GM21528 (cell line): Measurements from ENCODE around the gene INAVA.
"Not testable (repeated sequence)": the region's sequence is repeated elsewhere in the genome, so short reads cannot be mapped to it uniquely, and the experiment has no call there.

Experiments used
- ATAC-seq: cut with Tn5 transposase; IDR thresholded peaks from one replicate; pipeline ENCODE4 v1.9.1; 2021; ENCODE audit warnings: mild to moderate bottlenecking, moderate library complexity; ENCODE audit not compliant: unreplicated experiment, low FRiP score

Gene INAVA

DNA sequence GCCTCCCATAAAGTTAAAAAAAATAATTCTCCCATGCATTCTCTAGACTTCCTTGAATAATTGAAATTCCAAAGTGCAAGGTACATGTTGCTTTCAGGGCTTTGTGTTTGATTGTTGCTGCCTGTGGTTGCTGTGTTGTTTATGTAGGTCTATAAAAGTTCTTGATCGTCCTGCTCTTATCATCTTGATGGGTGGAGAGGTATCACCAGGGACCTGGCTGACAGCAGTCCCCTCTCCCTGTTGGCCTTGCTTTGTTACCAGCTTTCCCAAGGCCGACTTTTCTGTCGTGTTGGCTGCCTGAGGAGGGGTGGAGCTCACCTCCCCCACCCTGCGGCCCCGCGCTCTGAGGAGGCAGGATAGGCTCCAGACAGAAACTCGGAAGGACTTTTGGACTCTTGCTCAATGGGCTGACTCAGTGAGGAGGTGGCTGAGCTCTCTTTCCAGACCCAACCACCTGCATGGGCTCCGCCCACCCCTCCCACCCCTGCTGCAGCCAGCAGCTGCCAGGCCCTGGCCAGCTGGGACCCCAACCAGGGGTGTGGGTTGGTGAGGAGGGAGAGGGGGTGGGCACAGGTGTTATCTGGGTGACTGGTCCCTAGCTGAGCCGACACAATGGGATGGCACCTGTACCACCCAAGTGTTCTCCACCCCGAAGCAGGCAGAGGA is 2.0 kb downstream of the INAVA start:
- ATAC-seq, result no peak

DNA sequence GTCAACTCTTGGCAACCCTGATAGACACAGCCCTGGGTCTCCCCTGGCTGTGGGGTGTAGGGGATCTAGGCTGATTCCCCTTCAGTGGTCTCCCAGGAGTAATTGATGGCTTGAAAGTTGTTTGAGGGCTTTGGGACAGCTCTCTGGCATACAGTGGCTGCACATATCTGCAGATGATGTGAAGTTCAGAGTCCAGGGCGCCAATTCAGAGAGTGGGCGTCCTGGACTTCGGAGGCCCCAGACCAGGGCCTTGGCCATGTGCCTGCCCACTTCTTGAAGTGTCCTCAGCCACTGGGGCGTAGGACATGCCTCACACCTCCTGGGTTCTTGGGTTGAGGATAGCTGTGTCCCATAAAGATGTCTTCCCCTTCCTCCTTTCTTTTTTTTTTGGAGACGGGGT is 2.6 kb downstream of the INAVA start:
- ATAC-seq, result no peak

DNA sequence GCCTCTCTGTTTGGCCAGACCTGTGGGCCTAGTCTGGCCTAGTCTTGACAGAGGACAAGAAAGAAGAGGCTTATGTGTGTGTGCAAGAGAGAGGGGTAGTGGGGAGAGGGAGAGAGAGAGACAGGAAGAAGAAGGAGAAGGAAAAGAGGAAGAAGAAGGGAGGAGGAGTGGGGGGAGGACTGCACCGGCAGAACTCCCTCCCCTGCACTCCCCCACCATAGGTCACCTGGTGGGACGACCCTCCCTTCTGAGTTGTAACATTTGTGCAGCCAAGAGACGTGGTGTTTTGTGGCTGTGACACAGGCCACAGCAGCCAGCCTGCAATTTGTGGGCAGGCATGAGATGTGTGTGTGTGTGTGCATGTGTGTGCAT is 4.3 kb downstream of the INAVA start:
- no peak for ATAC-seq

DNA sequence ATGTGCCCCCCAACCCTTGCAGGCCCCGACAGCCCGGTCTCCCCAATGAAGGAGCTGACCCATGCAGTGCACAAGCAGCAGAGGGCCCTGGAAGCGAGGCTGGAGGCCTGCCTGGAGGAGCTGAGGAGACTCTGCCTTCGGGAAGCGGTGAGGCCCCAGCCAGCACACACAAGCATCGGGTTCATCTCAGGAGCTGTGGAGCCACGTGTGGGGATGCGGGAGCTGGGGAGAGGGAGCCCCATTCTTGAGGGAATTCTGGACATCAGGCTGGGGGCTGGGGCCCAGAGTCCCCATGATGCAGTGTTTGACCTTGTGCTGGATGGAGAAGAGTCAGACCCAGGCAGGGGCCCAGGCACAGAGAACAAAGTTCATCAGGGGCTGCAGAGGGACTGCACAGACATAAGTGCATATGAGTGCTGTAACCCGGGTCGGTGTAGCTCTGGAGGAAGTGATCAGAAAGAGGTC is 4.8 kb downstream of the INAVA start:
- no peak for ATAC-seq

DNA sequence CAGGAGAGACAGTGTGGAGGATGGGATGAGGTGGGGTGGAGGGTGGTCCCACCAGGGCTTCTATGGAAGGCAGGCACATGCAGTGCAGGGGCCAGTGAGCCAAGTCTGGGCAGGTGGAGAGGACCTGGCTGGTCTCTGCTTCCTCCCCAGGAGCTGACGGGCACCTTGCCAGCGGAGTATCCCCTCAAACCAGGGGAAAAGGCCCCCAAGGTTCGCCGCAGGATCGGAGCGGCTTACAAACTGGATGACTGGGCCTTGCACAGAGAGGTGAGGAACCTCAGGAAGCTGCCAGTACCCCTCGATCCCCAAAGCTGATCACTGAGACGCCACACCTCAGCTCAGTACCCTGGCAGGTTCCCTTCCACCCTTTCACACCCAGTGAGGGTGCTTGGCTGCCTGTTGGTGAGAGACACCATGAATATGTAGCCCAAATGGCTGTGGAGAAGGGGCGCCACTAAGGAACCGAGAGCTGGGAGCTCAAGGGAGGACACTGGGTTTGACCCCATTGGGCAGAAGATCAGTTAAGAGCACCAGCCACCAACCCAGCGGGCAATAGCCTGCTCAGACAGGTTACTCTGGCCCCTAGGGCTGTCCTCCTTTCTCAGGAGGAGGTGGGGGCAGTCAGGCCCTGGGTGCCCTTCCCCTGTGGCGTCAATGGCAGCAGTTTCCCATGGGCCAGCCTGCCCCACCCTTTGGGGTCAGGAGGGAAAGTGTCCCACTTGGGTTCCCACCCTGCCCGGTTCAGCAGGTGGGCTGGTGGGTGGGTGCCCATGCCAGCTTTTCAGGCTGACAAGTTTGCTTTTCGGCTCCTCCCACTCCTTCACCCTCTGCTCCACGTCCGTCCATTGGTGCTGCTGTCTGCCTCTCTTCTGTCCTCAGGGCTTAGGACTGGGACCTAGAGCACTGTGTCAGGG is 5.5 kb downstream of the INAVA start:
- ATAC-seq, result no peak

DNA sequence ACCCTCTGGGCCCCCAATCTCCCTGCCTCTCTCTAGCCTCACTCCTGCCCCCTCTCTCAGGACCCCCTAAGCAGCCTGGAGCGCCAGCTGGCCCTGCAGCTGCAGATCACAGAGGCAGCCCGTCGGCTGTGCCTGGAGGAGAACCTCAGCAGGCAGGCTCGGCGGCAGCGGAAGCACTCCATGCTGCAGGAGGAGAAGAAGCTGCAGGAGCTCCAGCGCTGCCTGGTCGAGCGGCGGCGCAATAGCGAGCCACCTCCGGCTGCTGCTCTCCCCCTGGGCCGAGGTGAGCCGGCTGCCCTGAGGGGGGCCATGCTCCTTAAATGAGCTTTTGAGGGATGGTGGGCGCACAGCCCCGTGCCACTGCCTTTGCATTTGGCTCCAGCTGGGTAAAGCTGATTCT is 6.2 kb downstream of the INAVA start:
- ATAC-seq, result no peak

DNA sequence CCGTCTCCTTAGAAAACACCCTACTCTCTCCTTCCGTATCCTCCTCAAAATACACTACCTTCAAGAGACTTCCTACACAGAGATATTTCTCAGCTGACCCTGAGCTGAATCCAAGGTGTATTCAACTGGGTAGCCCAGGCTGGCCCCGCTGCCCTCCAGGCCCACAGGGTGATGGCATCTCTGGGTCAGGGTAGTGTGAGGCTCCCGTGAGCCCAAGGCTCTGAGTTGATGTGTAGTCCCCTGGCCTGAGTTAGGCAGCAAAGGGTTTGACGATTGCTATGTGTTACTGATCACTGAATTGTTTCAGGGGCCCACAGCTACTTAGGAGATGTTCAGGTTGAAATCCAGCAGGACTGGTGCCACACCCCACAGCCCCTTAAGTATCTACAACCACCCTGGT is 6.7 kb downstream of the INAVA start:
- ATAC-seq, result no peak

DNA sequence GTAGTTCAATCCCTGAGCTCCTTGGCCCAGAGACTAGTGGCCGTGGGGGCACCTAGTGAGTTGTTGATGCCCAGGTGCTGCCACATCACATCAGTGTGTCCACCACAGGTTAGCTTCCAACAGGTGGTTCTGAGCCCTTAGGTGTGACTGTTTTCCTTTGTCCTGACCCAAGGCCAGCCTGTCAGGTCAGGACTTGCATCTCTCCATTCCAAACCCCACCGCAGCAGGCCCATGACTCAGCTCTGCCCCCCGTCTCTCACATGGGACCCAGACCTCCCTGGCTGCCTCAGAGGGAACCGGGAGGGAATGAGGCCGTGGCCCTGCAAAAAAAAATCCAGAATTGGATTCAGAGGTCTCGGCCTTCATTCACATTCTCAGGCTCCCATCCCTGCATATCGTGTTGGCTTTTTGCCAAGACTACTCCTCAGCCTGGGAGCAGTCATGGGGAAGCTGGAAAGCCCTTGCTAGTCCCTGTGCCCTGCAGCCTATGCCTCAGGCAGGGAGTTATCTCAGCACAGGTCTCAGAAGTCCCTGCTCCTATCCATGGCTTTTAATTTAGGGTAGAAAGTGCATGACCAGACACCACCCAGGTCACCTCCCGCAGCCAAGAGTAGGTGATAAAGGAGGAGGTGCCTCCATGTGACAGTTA is 7.2 kb downstream of the INAVA start:
- ATAC-seq, result no peak

DNA sequence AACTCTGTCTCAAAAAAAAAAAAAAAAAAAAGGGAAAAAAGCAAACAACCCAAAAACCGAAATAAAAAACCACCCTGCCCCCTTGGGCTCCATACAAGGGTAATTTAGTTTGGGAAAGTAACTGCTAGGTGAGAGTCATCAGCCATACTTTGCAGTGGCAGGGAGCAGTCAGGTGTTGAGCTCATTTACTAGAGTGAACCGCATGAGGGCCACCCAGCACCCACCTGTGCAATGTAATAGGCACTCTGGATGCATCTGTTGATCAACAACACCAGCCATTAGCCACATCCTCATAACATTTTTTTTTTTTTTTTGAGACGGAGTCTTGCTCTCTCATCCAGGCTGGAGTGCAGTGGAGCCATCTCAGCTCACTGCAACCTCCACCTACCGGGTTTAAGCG is 9.1 kb downstream of the INAVA start:
- ATAC-seq, result no peak

DNA sequence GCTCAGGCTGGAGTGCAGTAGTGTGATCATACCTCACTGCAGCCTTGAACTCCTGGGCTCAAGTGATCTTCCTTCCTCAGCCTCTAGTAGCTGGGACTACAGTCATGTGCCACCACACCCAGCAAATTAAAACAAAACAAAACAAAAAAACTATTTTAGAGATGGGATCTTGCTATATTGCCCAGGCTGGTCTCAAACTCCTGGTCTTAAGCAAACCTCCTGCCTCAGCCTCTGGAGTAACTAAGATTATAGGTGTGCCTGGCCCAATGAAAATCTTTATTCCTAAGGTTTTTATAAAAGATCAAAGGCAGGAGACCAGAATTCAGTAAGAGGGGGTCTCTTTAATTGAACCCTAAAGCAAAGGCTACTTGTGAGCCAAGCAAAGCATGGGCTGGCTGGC is 10.1 kb downstream of the INAVA start:
- no peak for ATAC-seq

DNA sequence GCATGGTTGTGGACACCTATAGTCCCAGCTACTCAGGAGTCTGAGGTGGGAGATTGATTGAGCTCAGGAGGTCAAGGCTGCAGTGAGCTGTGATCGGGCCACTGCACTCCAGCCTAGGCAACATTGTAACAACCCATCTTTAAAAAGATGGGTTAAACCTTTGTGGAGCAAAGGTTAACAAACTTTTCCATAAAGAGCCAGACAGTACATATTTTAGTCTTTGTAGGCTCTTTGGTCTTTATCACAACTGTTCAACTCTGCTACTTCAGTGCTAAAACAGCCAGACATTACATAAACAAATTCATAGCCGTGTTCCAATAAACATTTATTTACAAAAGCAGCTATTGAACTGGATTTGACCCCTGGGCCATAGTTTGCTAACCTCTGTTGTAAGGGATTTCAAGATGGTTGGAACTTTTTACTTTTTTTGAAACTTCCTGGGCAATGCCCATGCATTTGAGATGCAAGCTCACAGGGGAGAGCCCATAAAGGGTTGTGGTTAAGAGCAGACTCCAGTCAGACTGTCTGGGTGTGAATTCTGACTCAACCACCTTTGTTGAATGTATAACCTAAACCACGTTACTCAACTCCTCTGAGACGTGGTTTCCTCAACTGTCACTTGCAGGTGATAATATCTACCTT is 10.8 kb downstream of the INAVA start:
- ATAC-seq, result no peak

DNA sequence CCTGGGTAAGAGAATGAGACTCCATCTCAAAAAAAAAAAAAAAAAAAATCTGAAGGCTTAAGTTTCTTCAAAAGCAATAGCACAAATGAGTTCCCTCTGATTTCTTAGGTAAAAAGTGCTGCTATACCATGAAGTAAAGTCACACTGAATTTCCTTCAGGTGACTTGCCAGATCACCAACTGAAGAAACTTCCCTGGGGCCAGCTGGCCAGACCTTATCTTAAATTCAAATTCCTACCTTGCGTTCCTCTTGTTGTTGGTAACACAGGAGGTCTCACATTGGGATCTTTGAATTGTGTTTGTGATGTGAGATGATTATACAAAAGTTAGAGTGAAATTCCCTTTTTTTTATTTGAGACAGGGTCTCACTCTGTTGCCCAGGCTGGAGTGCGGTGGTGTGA is 11.8 kb downstream of the INAVA start:
- ATAC-seq, result no peak

DNA sequence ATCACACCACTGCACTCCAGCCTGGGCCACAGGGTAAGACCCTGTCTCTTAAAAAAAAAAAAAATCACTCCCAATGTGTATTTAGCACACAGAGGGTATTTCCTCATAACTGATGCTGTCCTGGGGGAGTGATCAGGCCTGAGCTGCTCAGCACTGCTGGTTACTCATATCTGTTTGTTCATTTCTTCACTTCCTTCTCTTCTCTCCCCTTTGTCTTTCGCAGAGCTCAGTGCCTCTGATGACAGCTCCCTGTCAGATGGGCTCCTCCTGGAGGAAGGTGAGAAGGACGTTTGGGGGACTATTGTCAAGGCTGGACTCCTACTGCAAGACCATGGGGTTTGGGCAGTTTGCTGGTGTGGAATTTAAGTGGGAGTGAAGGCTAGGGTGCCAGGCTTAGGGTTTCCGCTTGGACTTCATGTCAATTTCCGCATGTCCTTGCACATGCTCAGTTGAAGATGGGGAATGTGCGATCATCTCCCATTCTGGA is 13.0 kb downstream of the INAVA start:
- ATAC-seq, result no peak

DNA sequence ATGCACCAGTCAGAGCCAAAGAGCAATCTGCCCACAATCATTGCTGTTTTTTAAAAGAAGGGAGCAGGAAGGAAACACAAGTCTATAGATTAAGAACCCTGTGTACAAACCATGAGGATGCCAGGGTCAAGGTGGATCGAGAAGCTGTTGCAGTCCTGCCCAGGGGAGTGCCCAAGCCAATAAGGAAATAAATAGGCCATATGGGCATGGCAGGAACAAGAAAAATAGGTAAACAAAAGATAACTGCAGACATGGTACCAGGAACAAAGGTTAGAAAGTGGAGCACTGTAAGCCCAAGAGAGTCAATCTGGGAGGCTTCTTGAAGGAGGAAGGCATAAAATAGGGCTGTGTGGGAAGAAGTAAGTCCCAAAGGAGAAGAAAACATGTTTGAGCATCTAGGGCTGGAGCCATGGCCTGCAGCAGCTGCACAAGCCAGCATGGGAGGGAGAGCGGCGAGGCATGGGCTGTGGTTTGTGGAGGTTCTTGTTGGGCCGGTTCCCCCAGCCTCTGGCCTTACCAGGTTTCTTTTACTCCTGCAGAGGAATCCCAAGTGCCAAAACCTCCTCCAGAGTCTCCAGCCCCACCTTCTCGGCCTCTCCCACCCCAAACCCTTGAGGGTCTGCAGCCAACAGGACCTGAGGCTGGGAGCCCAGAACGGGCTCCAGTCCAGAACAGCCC is 13.6 kb downstream of the INAVA start:
- no peak for ATAC-seq

DNA sequence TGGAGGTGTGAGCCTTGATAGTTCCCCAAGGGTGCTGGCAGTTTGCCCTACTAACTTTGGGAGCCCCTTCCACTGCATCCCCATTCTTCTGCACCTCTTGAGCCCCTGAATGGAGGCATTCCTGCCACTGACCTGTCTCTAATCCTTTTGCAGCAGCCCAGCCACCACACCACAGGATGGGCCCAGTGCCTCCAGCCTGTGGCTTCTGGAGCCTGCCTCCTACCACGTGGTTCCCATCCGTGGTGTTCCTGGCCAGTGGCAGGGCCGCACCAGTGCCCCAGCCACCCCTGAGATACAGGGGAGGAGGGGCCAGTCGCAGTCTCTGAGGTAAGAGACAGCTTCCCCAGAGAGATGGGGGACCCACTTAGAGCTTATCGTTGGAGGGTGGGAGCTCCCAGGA is 14.4 kb downstream of the INAVA start:
- ATAC-seq, result peak; percentile 3

DNA sequence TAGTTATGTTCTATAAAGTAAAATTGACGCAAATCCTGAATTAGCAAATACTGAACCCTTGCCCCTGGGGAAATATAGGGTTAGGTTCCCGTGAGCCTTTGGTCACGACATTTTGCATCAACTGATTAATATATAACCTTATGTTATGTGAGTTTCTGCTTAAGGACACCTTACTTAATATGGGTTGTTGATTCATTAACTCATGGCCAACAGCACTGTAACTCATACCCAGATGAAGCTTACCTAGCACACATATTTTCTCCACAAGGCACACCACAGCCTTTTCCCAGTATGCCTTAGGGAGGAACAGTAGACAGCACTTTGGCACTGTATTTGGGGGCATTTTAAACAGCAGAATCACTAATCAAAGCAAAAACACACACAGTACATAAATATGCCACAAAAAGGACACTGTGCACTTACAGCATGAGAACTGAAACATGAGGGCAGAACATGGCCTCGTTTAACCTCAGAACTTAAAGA is 15.1 kb downstream of the INAVA start:
- peak; percentile 62 for ATAC-seq

DNA sequence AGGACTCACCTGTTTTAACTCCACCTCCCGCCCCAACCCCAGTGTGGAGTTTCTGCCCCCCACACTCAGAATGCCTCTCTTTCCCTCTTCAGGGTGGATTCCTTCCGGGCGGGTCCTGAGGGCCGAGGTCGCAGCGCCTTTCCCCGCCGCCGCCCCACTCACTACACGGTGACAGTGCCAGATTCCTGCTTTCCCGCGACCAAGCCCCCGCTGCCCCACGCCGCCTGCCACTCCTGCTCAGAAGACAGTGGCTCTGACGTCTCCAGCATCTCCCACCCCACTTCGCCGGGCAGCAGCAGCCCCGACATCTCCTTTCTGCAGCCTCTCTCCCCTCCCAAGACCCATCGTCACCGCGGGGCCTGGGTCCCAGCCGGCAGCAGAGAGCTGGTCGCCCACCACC is 16.7 kb downstream of the INAVA start:
- no peak for ATAC-seq

DNA sequence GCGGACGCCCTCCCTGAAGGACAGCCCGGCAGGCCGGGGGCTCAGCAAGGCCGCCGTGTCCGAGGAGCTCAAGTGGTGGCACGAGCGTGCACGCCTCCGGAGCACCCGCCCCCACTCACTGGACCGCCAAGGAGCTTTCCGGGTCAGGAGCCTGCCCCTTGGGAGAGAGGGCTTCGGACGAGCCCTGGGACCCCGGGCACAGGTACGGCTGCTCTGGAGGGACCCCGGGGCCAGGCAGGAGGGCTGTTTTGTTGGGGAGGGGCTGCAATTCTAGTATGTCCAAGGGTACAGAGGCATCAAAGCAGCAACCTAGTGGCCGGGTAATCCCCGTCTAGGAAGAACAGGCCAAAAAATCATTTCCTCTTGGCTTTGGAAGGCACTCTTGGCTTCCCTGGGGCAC is 17.2 kb downstream of the INAVA start:
- not testable (repeated sequence) for ATAC-seq

DNA sequence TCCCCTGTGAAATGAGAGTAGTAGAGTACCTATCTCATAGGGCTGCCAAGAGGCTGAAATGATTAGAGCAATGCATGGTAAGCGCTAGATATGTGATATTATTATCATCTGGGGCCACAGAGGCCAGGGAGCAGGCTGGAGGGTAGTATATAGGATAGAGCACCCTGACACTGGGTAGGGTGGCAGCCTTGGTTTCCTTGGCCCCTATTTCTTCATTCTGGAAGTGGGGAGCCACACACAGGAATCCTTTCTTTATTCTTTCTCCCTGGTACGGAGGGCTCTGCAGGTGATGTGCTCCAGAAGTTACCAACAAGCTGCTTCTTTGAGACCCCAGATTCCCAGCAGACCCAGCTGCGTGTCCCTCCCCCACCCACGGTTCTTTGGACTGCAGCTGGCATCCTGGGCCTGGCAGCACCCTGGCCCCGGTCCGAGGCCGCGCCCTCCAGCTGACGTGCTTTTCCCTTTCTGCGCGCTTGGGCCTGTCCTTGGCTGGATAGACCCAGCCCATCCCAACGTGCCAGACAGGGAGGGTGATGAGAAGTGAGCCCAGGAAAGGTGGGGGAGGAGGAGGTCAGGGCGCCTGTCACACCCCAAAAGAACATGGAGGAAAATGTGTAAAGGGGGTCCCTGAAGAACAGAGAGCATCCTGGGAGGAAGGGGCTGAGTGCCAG is 18.2 kb downstream of the INAVA start:
- no peak for ATAC-seq

DNA sequence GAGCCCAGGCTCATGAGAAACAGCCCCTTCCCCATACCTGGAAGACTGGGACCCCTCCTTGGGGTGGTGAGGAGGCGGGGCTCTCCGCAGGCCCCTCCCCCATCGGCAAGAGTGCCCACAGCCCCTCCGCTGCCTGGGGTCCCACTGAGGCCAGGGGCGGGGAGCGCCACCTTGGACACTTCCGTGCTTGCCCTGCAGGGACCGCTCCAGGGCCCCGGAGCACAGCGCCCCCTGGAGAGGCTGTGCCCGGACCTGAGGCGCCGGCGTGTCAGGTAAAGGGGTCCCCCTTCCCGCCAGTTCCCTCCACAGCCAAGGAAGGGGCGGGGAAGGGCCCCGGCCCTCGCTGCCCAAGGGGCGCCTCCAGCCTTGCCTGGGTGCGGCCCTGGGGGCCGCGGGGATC is 21.5 kb downstream of the INAVA start:
- ATAC-seq, result no peak
